Stimulated activated naive CD8-positive, alpha-beta T cell treated with anti-CD3 and anti-CD28 coated beads, Interleukin-15, amount 100 ng/mL, for 72 hours (primary cell): ENCODE data around the gene RGS19.
"Not testable (repeated sequence)": the region's sequence is repeated elsewhere in the genome, so short reads cannot be mapped to it uniquely, and the experiment has no call there.

ENCODE experiments used
- ATAC-seq: fragments of 150-1000 bp; cut with Tn5 transposase; 2 replicates; pipeline ENCODE4 v1.10.0; 2021; ENCODE audit warnings: mild to moderate bottlenecking, moderate library complexity
- DNase-seq, 2 donors: peaks; one replicate each; pipeline ENCODE4 v3.0.0; 2021 to 2022
- H3K27ac Mint-ChIP-seq, 2 donors: one replicate each; pipeline ENCODE4 v1.8.0; 2022; ENCODE audit warnings: mild to moderate bottlenecking in 2 of 2, mixed read lengths in 2 of 2, moderate library complexity in 2 of 2
- H3K27me3 Mint-ChIP-seq: one replicate; pipeline ENCODE4 v1.8.0; 2022; ENCODE audit warnings: mixed read lengths
- H3K4me1 Mint-ChIP-seq: one replicate; pipeline ENCODE4 v1.8.0; 2022; ENCODE audit warnings: mild to moderate bottlenecking, mixed read lengths
- H3K4me3 Mint-ChIP-seq, 2 donors: one replicate each; pipeline ENCODE4 v1.8.0; 2022; ENCODE audit warnings: mild to moderate bottlenecking in 2 of 2, mixed read lengths in 2 of 2, moderate library complexity in 1 of 2
- H3K9me3 Mint-ChIP-seq, 2 donors: one replicate each; pipeline ENCODE4 v1.8.0; 2022; ENCODE audit warnings: mixed read lengths in 2 of 2

The RGS19 gene

GRCh38 chr20:64079273-64080012, at the start of gene RGS19:
TSS of gene RGS19 (minus strand) at chr20:64079518. CDS start at chr20:64076886, 2,632 bp downstream.
- peak; percentile 41 for ATAC-seq
- peaks cover 81% of the 10 kb centered on the region for H3K4me1 Mint-ChIP-seq

GRCh38 chr20:64123517-64123916, 44.2 kb upstream of the RGS19 start:
- not testable (repeated sequence) for DNase-seq, H3K4me3 Mint-ChIP-seq, H3K27ac Mint-ChIP-seq, H3K9me3 Mint-ChIP-seq, ATAC-seq
- Mint-ChIP-seq H3K27me3 (peaks cover 25% of the 10 kb centered on the region), H3K4me1 (peaks cover 13% of the 10 kb centered on the region)

More at GRCh38 chr20:64079273-64080012, at the start of gene RGS19:
- peak; percentile 58 to 70 for DNase-seq
- Mint-ChIP-seq H3K27ac (peak within 1 kb of the TSS; percentile 78), H3K4me3 (peak within 1 kb of the TSS; percentile 96 to 98), H3K27me3 (peaks cover 22% of the 10 kb centered on the region), H3K9me3 (no peaks in the 10 kb centered on the region)

- not testable (repeated sequence) for DNase-seq, H3K27ac Mint-ChIP-seq, H3K4me3 Mint-ChIP-seq, H3K9me3 Mint-ChIP-seq, ATAC-seq
- Mint-ChIP-seq H3K4me1 (peaks cover 13% of the 10 kb centered on the region), H3K27me3 (peaks cover 20% of the 10 kb centered on the region)
Measured at GRCh38 chr20:64122927-64123326, 43.6 kb upstream of the RGS19 start.

- DNase-seq = no peak
- ATAC-seq = no peak
- H3K4me3 Mint-ChIP-seq = no peak overlapping the region
- H3K4me1 Mint-ChIP-seq = peaks cover 13% of the 10 kb centered on the region
- H3K9me3 Mint-ChIP-seq = no peaks in the 10 kb centered on the region
- H3K27me3 Mint-ChIP-seq = peaks cover 20% of the 10 kb centered on the region
- H3K27ac Mint-ChIP-seq = no peak overlapping the region
Measured at GRCh38 chr20:64121586-64121985, 42.3 kb upstream of the RGS19 start.

GRCh38 chr20:64119681-64120341, 40.5 kb upstream of the RGS19 start:
- Mint-ChIP-seq H3K27ac (peak overlapping the region in 1 of 2 donors; percentile 78), H3K4me1 (peaks cover 13% of the 10 kb centered on the region), H3K27me3 (peaks cover 20% of the 10 kb centered on the region), H3K4me3 (peak overlapping the region; percentile 66 to 78), H3K9me3 (no peaks in the 10 kb centered on the region)
- ATAC-seq (peak; percentile 27), DNase-seq (no peak)

- no peak overlapping the region for H3K4me3 Mint-ChIP-seq
- DNase-seq (no peak), ATAC-seq (no peak)
- no peak overlapping the region for H3K27ac Mint-ChIP-seq
- peaks cover 20% of the 10 kb centered on the region for H3K27me3 Mint-ChIP-seq
- peaks cover 13% of the 10 kb centered on the region for H3K4me1 Mint-ChIP-seq
- no peaks in the 10 kb centered on the region for H3K9me3 Mint-ChIP-seq
Measured at GRCh38 chr20:64119301-64119680, 40.0 kb upstream of the RGS19 start.

- H3K9me3 Mint-ChIP-seq, DNase-seq, H3K27ac Mint-ChIP-seq, H3K4me3 Mint-ChIP-seq, ATAC-seq: not testable (repeated sequence)
- H3K27me3 Mint-ChIP-seq = peaks cover 11% of the 10 kb centered on the region
- peaks cover 15% of the 10 kb centered on the region for H3K4me1 Mint-ChIP-seq
Measured at GRCh38 chr20:64117432-64117777, 38.1 kb upstream of the RGS19 start.

- Mint-ChIP-seq H3K27me3 (peaks cover 7% of the 10 kb centered on the region), H3K4me1 (peaks cover 19% of the 10 kb centered on the region), H3K27ac (no peak overlapping the region), H3K9me3 (no peaks in the 10 kb centered on the region), H3K4me3 (no peak overlapping the region)
- no peak for ATAC-seq
- peak in 1 of 2 donors; percentile 7 for DNase-seq
Measured at GRCh38 chr20:64116541-64117431, 37.5 kb upstream of the RGS19 start.

- no peak overlapping the region for H3K4me3 Mint-ChIP-seq
- H3K27ac Mint-ChIP-seq = no peak overlapping the region
- H3K27me3 Mint-ChIP-seq = no peaks in the 10 kb centered on the region
- H3K9me3 Mint-ChIP-seq = no peaks in the 10 kb centered on the region
- peaks cover 19% of the 10 kb centered on the region for H3K4me1 Mint-ChIP-seq
- DNase-seq = no peak
- no peak for ATAC-seq
Measured at GRCh38 chr20:64116016-64116415, 36.7 kb upstream of the RGS19 start.

- H3K27me3 Mint-ChIP-seq = no peaks in the 10 kb centered on the region
- no peak overlapping the region for H3K4me3 Mint-ChIP-seq
- H3K27ac Mint-ChIP-seq = no peak overlapping the region
- H3K4me1 Mint-ChIP-seq = peaks cover 16% of the 10 kb centered on the region
- DNase-seq (peak in 1 of 2 donors; percentile 8), ATAC-seq (no peak)
- no peaks in the 10 kb centered on the region for H3K9me3 Mint-ChIP-seq
Measured at GRCh38 chr20:64115171-64115911, 36.0 kb upstream of the RGS19 start.

GRCh38 chr20:64114356-64114971, 35.1 kb upstream of the RGS19 start:
- Mint-ChIP-seq H3K9me3 (no peaks in the 10 kb centered on the region), H3K27ac (no peak overlapping the region), H3K4me3 (no peak overlapping the region), H3K27me3 (no peaks in the 10 kb centered on the region), H3K4me1 (peaks cover 7% of the 10 kb centered on the region)
- ATAC-seq (no peak), DNase-seq (peak in 1 of 2 donors; percentile 7)

- Mint-ChIP-seq H3K4me1 (peaks cover 6% of the 10 kb centered on the region), H3K27me3 (no peaks in the 10 kb centered on the region), H3K4me3 (no peak overlapping the region), H3K27ac (no peak overlapping the region), H3K9me3 (no peaks in the 10 kb centered on the region)
- ATAC-seq (no peak), DNase-seq (no peak)
Measured at GRCh38 chr20:64113796-64114355, 34.6 kb upstream of the RGS19 start.

- H3K27me3 Mint-ChIP-seq = no peaks in the 10 kb centered on the region
- H3K27ac Mint-ChIP-seq = no peak overlapping the region
- H3K4me3 Mint-ChIP-seq = no peak overlapping the region
- H3K4me1 Mint-ChIP-seq = peaks cover 6% of the 10 kb centered on the region
- H3K9me3 Mint-ChIP-seq = no peaks in the 10 kb centered on the region
- ATAC-seq = no peak
- DNase-seq = no peak
Measured at GRCh38 chr20:64113444-64113775, 34.1 kb upstream of the RGS19 start.

- Mint-ChIP-seq H3K27ac (peak overlapping the region in 1 of 2 donors; percentile 54), H3K27me3 (no peaks in the 10 kb centered on the region), H3K4me3 (no peak overlapping the region), H3K4me1 (peaks cover 6% of the 10 kb centered on the region), H3K9me3 (no peaks in the 10 kb centered on the region)
- ATAC-seq (no peak), DNase-seq (no peak)
Measured at GRCh38 chr20:64112691-64113443, 33.5 kb upstream of the RGS19 start.
